Stimulated activated CD8-positive, alpha-beta memory T cell treated with anti-CD3 and anti-CD28 coated beads, Interleukin-15, amount 100 ng/mL, for 1 hour (primary cell): ENCODE data around the gene DYNLT1.
"Not testable (repeated sequence)": the region's sequence is repeated elsewhere in the genome, so short reads cannot be mapped to it uniquely, and the experiment has no call there.

Experiments used
- DNase-seq: peaks from one replicate; pipeline ENCODE4 v3.0.0-alpha.2; 2020; ENCODE audit warnings: low read depth

DYNLT1 gene

DNA sequence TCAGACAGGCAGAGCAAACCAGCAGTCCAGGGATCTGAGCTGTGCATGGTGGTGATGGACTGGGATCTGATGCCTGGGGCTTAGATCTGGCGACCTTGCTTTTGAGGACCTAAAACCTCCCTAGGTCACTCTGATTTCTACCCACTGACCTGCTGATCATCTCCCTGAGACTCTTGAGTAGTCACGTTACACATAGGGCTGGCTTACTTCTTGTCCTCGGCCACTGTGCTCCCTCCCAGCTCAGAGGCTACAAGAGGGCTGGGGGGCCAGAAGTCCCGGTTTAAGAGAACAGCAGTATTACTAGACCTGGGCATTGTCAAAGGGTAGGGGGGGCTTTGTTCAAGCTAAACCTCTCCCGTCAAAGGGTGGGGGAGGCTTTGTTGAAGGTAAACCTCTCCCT lies 5.5 kb downstream of the DYNLT1 start:
- DNase-seq = no peak

DNA sequence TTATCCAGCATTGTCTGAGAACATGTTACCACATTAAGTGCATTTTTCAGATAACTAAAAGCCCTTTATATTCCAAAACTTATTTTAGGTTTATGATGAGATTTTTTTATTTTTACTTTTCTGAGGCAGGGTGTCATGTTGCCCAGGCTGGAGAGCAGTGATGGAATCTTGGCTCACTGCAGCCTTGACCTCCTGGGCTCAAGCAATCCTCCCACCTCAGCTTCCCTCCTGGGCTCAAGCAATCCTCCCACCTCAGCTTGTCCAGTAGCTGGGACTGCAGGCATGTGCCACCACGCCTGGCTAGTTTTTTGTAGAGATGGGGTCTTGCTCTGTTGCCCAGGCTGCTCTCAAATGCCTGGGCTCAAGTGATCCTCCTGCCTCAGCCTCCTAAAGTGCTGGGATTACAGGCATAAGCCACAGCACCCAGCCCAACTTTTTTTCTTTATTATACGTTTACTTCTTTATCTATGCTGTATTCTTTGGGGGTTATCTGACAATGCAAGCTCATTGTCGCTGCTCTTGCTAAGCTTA lies 6.2 kb downstream of the DYNLT1 start:
- no peak for DNase-seq

GRCh38 chr6:158636778-158637177 lies 7.8 kb downstream of the DYNLT1 start:
- no peak for DNase-seq

DNA sequence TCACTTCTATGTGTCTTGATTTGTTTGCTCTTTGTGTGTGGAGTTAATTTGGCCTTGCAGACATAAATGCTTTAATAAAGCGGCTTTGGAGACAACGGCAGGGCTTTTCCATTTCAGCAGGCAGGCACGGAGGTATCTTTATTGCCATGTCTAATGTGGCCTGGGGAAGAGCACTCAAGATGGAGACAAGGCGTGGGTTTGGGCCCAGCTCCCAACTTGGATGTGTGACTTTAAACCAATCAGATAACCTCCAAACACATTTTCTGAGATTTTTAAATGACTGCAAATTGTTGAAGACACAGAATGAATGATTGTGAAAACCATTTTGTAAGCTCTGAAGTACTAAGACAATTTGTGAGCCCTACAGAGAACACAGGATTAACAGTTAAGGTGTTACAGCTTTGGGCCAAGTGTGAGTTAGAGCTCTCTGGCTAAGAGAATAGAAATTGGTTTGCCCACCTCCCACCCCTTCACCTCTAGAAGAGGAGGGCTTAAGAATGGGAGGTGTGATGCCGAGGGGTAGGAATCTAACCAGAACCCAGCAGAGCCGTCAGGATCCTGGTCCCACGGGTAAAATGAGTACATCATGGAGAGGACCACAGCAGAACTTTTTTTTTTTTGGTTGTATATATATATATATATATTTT lies 9.0 kb downstream of the DYNLT1 start:
- DNase-seq = no peak

DNA sequence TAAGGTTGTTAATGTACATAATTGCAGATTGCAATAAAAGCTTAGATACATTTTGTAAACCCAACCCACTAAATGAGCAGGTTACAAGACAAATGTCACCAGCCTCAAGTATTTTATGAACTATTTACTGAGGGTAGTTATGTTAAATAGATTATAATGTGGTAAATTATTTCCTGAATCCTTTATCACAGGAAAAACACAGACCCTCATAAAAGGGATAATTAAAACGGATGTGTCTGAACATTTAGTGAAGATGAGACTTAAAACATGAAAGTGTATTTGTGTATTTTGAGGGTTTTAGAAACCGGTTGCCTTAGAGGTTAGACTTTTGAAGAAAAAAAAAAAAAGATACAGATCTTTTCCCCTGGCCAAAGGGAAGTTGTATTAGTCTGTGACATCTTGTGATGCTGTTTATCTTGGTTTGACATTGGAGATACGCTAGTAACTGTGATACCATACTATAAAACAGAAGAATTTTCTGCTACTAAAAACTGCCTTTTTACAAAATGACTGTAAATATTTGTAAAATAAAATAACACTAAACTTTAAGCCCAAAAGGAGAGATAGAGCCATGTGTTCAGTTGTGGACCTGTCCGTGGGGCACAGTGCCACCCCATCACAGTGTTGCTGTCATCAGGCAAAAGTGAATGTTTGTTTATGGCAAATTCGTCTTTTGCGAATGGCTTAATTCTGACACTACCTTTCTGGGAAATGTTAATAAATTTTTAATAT lies 9.7 kb downstream of the DYNLT1 start:
- DNase-seq = no peak

DNA sequence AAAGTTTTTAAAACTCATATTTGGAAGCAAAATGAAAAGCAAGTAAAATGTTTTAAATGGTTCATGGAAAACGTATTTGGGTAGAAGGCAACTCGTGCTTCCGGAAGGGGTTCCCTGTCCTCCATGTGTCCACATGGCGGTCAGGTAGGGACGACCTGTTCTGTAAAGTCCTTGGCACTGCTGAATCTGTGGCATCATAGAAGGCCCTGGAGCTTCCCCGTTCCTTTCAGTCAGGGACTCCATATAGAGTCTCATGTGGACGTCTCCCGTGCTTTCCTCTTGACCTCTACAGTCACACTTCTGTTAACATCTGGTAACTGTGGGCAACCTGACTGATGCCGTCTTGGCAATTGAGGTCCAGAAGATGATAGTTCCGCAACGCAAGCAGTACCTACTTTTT lies 11.4 kb downstream of the DYNLT1 start:
- no peak for DNase-seq

- not testable (repeated sequence) for DNase-seq
These were observed 11.9 kb downstream of the DYNLT1 start for GRCh38 chr6:158632538-158633119.

GRCh38 chr6:158631678-158632537 lies 12.6 kb downstream of the DYNLT1 start:
- DNase-seq = no peak

DNA sequence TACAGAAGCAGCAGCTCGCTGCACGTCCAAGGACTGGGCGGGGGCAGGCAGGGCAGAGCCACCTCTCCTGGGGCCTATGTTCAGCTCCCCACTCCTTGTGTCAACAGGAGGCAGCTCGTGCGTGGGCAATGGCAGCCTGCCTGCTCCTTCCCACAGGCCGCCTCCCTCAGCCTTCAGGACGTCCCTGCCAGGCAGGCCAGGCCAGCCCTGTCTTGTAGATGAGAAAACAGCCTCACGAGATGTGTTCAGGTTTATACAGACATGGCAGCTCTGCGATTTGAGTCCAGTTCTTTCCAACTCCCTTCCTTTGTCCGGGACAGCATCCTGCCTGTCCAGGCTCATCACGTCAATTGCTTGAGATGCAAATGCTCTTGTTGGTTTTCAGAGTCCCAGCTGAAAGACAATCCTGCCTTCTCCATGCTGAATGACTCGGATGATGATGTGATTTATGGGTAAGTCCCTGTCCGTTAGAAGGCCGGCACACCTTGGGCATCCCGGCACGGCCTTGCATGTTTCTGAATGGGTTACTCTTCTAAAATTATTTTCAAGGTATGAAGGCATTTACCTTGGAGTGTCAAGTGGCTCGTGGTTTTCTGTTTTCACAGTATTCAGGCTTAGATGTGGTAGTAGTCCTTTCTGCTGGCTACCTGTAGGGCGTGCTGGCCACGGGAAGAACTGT lies 13.5 kb downstream of the DYNLT1 start:
- DNase-seq = no peak

GRCh38 chr6:158629367-158630221 lies 14.9 kb downstream of the DYNLT1 start:
- DNase-seq = no peak

- no peak for DNase-seq
These were observed 16.0 kb downstream of the DYNLT1 start for GRCh38 chr6:158628542-158628941.

- no peak for DNase-seq
These were observed 16.7 kb downstream of the DYNLT1 start for GRCh38 chr6:158627940-158628211.

DNA sequence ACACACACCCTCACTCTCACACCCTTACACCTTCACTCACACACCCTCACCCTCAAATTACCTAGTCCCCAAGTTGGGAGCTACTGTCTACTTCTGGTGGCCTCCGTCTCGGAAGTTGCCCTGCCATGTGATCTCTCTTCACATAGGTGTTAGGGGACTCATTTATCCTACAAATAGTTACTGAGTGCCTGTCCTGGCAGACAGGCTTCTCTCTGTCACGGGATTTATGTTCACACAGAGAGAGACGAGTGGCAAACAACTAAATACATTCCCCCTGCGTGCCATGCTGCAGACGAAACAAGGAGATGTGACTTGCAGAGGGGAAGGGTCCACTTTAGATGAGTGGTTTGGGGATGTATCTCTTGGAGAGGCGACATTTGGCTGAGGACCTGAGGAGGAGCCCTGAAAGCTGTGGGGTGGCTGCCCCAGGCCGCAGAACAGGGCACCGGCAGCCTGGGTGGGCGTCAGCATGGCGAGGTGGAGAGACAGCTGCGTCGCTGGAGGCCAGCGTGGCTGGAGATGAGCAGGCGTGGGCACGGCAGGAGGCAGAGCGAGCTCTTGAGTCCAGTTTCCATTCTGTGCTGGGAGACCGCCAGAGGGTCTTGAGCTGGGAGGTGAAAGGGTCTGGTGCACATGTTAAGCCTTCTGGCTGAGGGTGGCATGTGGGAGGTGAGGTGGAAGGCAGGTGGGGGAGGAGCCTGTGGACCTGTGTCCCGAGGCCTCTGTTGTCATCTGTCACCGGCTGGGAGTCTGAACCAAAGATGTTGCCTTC lies 17.2 kb downstream of the DYNLT1 start:
- DNase-seq = no peak

DNA sequence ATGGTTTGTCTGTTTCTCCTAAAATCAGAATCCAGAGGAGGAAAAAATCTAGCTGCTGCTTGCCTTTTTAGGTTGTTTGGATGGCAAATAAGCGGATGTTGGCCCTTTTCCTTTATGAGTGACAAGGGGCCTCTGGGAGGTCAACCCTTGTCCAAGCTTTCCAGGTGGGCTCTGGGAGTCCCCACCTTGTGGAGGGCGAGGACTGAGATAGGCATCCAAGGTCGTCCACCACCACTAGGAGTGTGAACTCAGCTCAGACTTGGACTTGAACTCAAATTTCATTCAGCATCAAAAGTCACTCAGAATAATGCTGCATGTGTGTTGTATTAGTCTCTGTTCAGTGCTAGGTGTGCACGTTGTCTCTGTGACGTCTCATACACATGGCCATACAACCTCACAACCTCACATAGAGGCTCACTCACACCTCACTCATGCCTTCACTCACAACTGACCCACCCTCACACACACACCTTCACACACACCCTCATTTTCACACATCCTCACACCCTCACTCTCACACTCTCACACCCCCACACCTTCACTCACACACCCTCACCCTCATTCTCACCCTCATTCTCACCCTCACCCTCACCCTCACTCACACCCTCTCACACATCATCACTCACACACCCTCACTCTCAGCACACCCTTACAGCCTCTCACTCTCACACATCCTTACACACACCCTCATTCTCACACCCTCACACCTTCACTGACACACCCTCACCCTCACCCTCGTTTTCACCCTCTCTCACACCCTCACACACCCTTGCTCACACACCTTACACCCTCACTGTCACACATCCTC lies 18.0 kb downstream of the DYNLT1 start:
- DNase-seq = no peak

DNA sequence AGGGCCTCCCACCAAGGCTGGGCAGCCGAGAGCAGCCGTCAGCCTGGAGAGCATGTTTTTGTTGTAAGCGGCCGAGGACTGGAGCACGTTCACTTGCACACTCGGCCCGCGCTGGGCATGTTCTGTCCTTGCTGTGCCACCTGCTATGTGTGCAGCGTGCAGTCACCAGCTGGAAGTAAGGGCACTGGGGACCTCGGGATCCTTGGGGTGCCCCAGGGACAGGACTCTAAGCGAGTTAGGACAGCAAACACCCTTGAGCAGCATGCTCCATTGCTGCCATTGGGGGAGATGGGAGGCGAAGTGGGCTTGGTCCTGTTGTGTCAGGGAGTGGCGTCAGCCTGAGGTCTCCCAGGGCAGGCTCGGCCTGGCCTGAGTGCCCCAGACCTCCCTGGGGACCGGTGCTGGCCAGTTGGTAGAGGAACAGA lies 18.6 kb downstream of the DYNLT1 start:
- DNase-seq = no peak

GRCh38 chr6:158624684-158625682 lies 19.6 kb downstream of the DYNLT1 start:
- no peak for DNase-seq

- DNase-seq = no peak
These were observed 21.9 kb downstream of the DYNLT1 start for GRCh38 chr6:158622545-158623190.
